GM12878 (cell line): Measurements from ENCODE around the gene CDH2.

Experiments
- CEBPB ChIP-seq, 2 experiments: fragments of 150-350 bp in 1 of 2; IDR thresholded peaks; 2 replicates each; pipeline ENCODE4 v1.6.1; 2012 to 2014; ENCODE audit warnings: low read depth in 2 of 2, low read length in 2 of 2, borderline replicate concordance in 1 of 2, inconsistent platforms in 1 of 2
- CREB1 ChIP-seq: IDR thresholded peaks from 2 replicates; pipeline ENCODE4 v1.6.1; 2012; ENCODE audit warnings: low read depth, mild to moderate bottlenecking, inconsistent platforms
- CTCF ChIP-seq, 3 experiments: IDR thresholded peaks in 2 of 3; conservative IDR thresholded peaks in 1 of 3; 2 replicates each; pipeline ENCODE4 v1.5.1; 2011; ENCODE audit warnings: low read depth in 3 of 3, low read length in 3 of 3, mild to moderate bottlenecking in 3 of 3, control low read depth in 2 of 3, moderate library complexity in 2 of 3, inconsistent platforms in 1 of 3, mixed read lengths in 1 of 3; ENCODE audit not compliant: control insufficient read depth in 2 of 3, insufficient read depth in 1 of 3; ENCODE audit errors: extremely low read depth in 1 of 3
- EP300 ChIP-seq, 2 experiments: fragments of 150-350 bp in 1 of 2; IDR thresholded peaks; 2 replicates each; pipeline ENCODE4 v1.6.1; 2011 to 2012; ENCODE audit warnings: low read depth in 2 of 2, low read length in 2 of 2, borderline replicate concordance in 1 of 2, improper control_type of control experiment in 1 of 2, inconsistent platforms in 1 of 2; ENCODE audit not compliant: control insufficient read depth in 1 of 2
- IRF3 ChIP-seq: fragments of 450-650 bp; IDR thresholded peaks from 2 replicates; pipeline ENCODE4 v1.6.1; 2014; ENCODE audit warnings: mild to moderate bottlenecking
- MAX ChIP-seq: IDR thresholded peaks from 2 replicates; pipeline ENCODE4 v1.6.1; 2012; ENCODE audit warnings: low read depth, low read length, improper control_type of control experiment
- NFIC ChIP-seq: IDR thresholded peaks from 2 replicates; pipeline ENCODE4 v1.6.1; 2012; ENCODE audit warnings: low read depth, mild to moderate bottlenecking, inconsistent platforms, low read length, moderate library complexity
- PAX8 ChIP-seq: fragments of 450-650 bp; IDR thresholded peaks from 2 replicates; pipeline ENCODE4 v1.6.1; 2017; ENCODE audit warnings: mild to moderate bottlenecking, moderate library complexity
- POLR2A ChIP-seq: IDR thresholded peaks from 2 replicates; pipeline ENCODE4 v1.6.1; 2011; ENCODE audit warnings: low read depth, mild to moderate bottlenecking, low read length
- REST ChIP-seq: IDR thresholded peaks from 2 replicates; pipeline ENCODE4 v1.6.1; 2012; ENCODE audit warnings: mild to moderate bottlenecking, low read depth, low read length
- RFX5 ChIP-seq: IDR thresholded peaks from 2 replicates; pipeline ENCODE4 v1.6.1; 2011; ENCODE audit warnings: low read depth, low read length, improper control_type of control experiment
- SIN3A ChIP-seq: IDR thresholded peaks from 2 replicates; pipeline ENCODE4 v1.6.1; 2012; ENCODE audit warnings: low read depth, low read length, improper control_type of control experiment
- SMAD1 ChIP-seq: fragments of 450-650 bp; IDR thresholded peaks from 2 replicates; pipeline ENCODE4 v1.6.1; 2018; ENCODE audit warnings: mild to moderate bottlenecking, low read depth; ENCODE audit not compliant: partially characterized antibody
- SUZ12 ChIP-seq: fragments of 200-600 bp; sonication (generic); IDR thresholded peaks from one replicate; pipeline ENCODE4 v1.6.1; 2018; ENCODE audit warnings: antibody characterized with exemption, mild to moderate bottlenecking; ENCODE audit not compliant: unreplicated experiment

- TF ChIP-seq CTCF (IDR thresholded peaks at IDR 0.05 in 2 of 3, conservative IDR thresholded peaks at IDR 0.05 in 1 of 3; ENCODE audit: control insufficient read depth in 2 of 3, extremely low read depth in 1 of 3, insufficient read depth in 1 of 3, low read depth in 3 of 3, low read length in 3 of 3) (no peak), SIN3A (no peak), MAX (no peak), EP300 (IDR thresholded peaks at IDR 0.05; ENCODE audit: borderline replicate concordance in 1 of 2, control insufficient read depth in 1 of 2, low read depth in 2 of 2, low read length in 2 of 2) (no peak), CREB1 (no peak), RFX5 (no peak), SMAD1 (no peak), PAX8 (no peak), NFIC (no peak), SUZ12 (no peak), REST (no peak), IRF3 (no peak), CEBPB (IDR thresholded peaks at IDR 0.05; ENCODE audit: borderline replicate concordance in 1 of 2, low read depth in 2 of 2, low read length in 2 of 2) (no peak), POLR2A (no peak)
Observed at GRCh38 chr18:28040211-28040610, 136.7 kb downstream of the CDH2 start.
